CD4-positive, alpha-beta T cell treated with Interleukin-17A for 4 hours (primary cell): Measurements from ENCODE around the gene GLRX5.
"Not testable (repeated sequence)": the region's sequence is repeated elsewhere in the genome, so short reads cannot be mapped to it uniquely, and the experiment has no call there.

Experiments
- DNase-seq: peaks from one replicate; pipeline ENCODE4 v3.0.0-alpha.2; 2020; ENCODE audit warnings: mixed read lengths

The GLRX5 gene

DNA sequence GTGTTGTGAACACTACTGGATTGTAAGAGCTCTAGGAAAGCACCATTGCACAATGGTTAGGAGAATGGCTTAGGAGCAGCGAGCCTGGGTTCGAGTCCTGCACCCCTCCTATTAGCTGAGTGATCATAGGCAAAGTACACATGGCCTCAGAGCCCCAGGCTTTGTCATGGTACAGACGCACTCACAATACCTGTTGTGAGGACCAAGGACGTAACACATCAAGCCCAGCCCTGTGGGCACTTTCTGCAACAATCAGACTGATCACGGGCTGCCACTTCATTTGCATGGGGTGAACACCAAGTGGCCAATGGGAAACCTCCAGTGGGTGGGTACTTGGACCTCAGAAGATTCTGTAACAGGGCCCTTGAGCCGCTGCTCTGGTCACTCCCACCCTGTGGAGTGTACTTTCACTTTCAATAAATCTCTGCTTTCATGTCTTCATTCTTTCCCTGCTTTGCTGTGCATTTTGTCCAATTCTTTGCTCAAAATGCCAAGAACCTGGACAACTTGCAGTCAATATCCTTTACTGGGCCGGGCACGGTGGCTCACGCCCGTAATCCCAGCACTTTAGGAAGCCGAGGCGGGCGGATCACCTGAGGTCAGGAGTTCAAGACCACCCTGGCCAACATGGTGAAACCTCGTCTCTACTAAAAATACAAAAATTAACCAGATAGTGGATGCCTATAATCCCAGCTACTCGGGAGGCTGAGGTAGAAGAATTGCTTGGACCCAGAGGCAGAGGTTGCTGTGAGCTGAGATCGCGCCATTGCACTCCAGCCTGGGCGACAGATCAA is 28.2 kb downstream of the GLRX5 start:
- no peak for DNase-seq

- no peak for DNase-seq
Measured at GRCh38 chr14:95564060-95564459, 29.2 kb downstream of the GLRX5 start.

- DNase-seq: no peak
Measured at GRCh38 chr14:95569440-95569839, 34.6 kb downstream of the GLRX5 start.

GRCh38 chr14:95573313-95573712 is 38.5 kb downstream of the GLRX5 start:
- DNase-seq: no peak

GRCh38 chr14:95575840-95576473 is 41.1 kb downstream of the GLRX5 start:
- no peak for DNase-seq

- DNase-seq: no peak
Measured at GRCh38 chr14:95577067-95577800, 42.4 kb downstream of the GLRX5 start.

DNA sequence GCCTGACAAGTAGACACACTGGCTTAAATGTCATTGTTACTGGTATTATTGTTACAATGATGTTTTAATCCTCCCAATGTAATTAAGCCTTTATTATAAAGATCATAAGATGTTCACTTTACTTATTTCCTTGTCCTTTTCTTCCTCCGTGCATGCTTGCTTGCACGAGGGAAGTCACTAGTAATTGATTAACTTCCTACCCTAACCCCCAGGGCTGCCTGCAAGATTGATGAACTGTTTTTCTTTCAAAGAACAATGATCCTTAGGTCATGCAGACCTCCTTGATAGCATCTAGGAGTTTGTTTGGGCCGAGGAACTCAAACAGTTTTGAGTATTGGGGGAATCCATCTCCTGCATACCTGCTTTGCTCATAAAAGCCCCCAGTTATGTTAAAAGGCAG is 43.0 kb downstream of the GLRX5 start:
- no peak for DNase-seq

- not testable (repeated sequence) for DNase-seq
Measured at GRCh38 chr14:95583836-95584617, 49.2 kb downstream of the GLRX5 start.

GRCh38 chr14:95585953-95586620 is 51.2 kb downstream of the GLRX5 start:
- no peak for DNase-seq

DNA sequence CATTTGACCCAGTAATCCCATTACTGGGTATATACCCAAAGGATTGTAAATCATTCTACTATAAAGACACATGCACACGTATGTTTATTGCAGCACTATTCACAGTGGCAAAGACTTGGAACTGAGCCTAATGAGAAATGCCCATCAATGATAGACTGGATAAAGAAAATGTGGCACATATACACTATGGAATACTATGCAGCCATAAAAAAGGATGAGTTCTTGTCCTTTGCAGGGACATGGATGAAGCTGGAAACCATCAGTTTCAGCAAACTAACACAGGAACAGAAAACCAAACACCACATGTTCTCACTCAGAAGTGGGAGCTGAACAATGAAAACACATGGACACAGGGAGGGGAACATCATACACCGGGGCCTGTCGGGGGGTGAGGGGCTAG is 56.3 kb downstream of the GLRX5 start:
- not testable (repeated sequence) for DNase-seq
